H9 (cell line): ENCODE results near the gene TRIM24. TPM values are rescaled to one million over a fixed set of nuclear protein-coding genes. Genes with fewer than 3 reads are reported as not detected.

ENCODE experiments used
- DNase-seq: peaks from one replicate; pipeline ENCODE4 v3.0.0-alpha.2; 2017
- H2AFZ ChIP-seq: one replicate; pipeline ENCODE4 v1.6.1; 2013; ENCODE audit warnings: mild to moderate bottlenecking, low read length, control low read depth, moderate library complexity
- H2AK5ac ChIP-seq: 2 replicates; pipeline ENCODE4 v1.6.1; 2013; ENCODE audit warnings: low read length, control low read depth, mixed read lengths; ENCODE audit not compliant: insufficient read length
- H2BK120ac ChIP-seq: one replicate; pipeline ENCODE4 v1.6.1; 2013; ENCODE audit warnings: low read depth, mild to moderate bottlenecking, low read length, control low read depth, inconsistent platforms; ENCODE audit not compliant: poor library complexity, severe bottlenecking
- H2BK12ac ChIP-seq: 2 replicates; pipeline ENCODE4 v1.6.1; 2013; ENCODE audit warnings: low read length, control low read depth, mixed read lengths, low read depth; ENCODE audit not compliant: insufficient read length
- H2BK15ac ChIP-seq: 2 replicates; pipeline ENCODE4 v1.6.1; 2013; ENCODE audit warnings: low read depth, low read length, control low read depth
- H2BK20ac ChIP-seq: one replicate; pipeline ENCODE4 v1.6.1; 2013; ENCODE audit warnings: low read depth, mild to moderate bottlenecking, low read length, control low read depth, inconsistent platforms; ENCODE audit not compliant: poor library complexity, severe bottlenecking
- H2BK5ac ChIP-seq: 2 replicates; pipeline ENCODE4 v1.6.1; 2013; ENCODE audit warnings: low read length, control low read depth, mixed read lengths; ENCODE audit not compliant: insufficient read length
- H3K14ac ChIP-seq: 2 replicates; pipeline ENCODE4 v1.6.1; 2013; ENCODE audit warnings: low read length, control low read depth; ENCODE audit not compliant: insufficient read depth
- H3K18ac ChIP-seq: 2 replicates; pipeline ENCODE4 v1.6.1; 2013; ENCODE audit warnings: low read depth, mild to moderate bottlenecking, mixed read lengths, low read length, control low read depth; ENCODE audit not compliant: insufficient read length
- H3K23ac ChIP-seq: 2 replicates; pipeline ENCODE4 v1.6.1; 2013; ENCODE audit warnings: low read length, control low read depth, mixed read lengths, low read depth; ENCODE audit not compliant: insufficient read length
- H3K23me2 ChIP-seq: 2 replicates; pipeline ENCODE4 v1.6.1; 2013; ENCODE audit warnings: low read depth, mild to moderate bottlenecking, mixed read lengths, low read length, control low read depth; ENCODE audit not compliant: insufficient read length, poor library complexity, severe bottlenecking
- H3K27ac ChIP-seq: 2 replicates; pipeline ENCODE4 v1.5.1; 2013; ENCODE audit warnings: low read length, control low read depth, mixed read lengths, low read depth; ENCODE audit not compliant: insufficient read length
- H3K27me3 ChIP-seq: 2 replicates; pipeline ENCODE4 v1.6.1; 2013; ENCODE audit warnings: low read length, control low read depth, inconsistent platforms; ENCODE audit not compliant: insufficient read depth
- H3K4ac ChIP-seq: 2 replicates; pipeline ENCODE4 v1.6.1; 2013; ENCODE audit warnings: low read depth, mild to moderate bottlenecking, control low read depth, inconsistent platforms, low read length, moderate library complexity
- H3K4me1 ChIP-seq: 2 replicates; pipeline ENCODE4 v1.6.1; 2013; ENCODE audit warnings: low read length, control low read depth, inconsistent platforms; ENCODE audit not compliant: insufficient read depth
- H3K4me2 ChIP-seq: 2 replicates; pipeline ENCODE4 v1.6.1; 2013; ENCODE audit warnings: low read length, control low read depth, mixed read lengths; ENCODE audit not compliant: insufficient read length, insufficient read depth
- H3K56ac ChIP-seq: 2 replicates; pipeline ENCODE4 v1.6.1; 2013; ENCODE audit warnings: low read depth, mild to moderate bottlenecking, mixed read lengths, low read length, control low read depth; ENCODE audit not compliant: insufficient read length
- H3K79me1 ChIP-seq: 2 replicates; pipeline ENCODE4 v1.6.1; 2013; ENCODE audit warnings: low read depth, mild to moderate bottlenecking, moderate library complexity, low read length, control low read depth, inconsistent platforms; ENCODE audit not compliant: insufficient read depth, poor library complexity, severe bottlenecking
- H3K79me2 ChIP-seq: 2 replicates; pipeline ENCODE4 v1.6.1; 2013; ENCODE audit warnings: low read length, control low read depth, inconsistent platforms; ENCODE audit not compliant: insufficient read depth
- H3K9ac ChIP-seq: 2 replicates; pipeline ENCODE4 v1.6.1; 2013; ENCODE audit warnings: low read length, control low read depth, mixed read lengths; ENCODE audit not compliant: insufficient read length; ENCODE audit errors: extremely low read depth
- H3K9me3 ChIP-seq: one replicate; pipeline ENCODE4 v1.6.1; 2013; ENCODE audit warnings: low read depth, low read length, inconsistent platforms; ENCODE audit not compliant: control insufficient read depth
- H3T11ph ChIP-seq: one replicate; pipeline ENCODE4 v1.6.1; 2013; ENCODE audit warnings: mild to moderate bottlenecking, low read length, control low read depth, inconsistent platforms
- H4K20me1 ChIP-seq: one replicate; pipeline ENCODE4 v1.6.1; 2013; ENCODE audit not compliant: control insufficient read depth, insufficient read length, insufficient read depth
- H4K5ac ChIP-seq: 2 replicates; pipeline ENCODE4 v1.6.1; 2013; ENCODE audit warnings: low read depth, mild to moderate bottlenecking, mixed read lengths, low read length, control low read depth; ENCODE audit not compliant: insufficient read length
- H4K8ac ChIP-seq: replicated peaks from 2 replicates; pipeline ENCODE4 v1.6.1; 2013; ENCODE audit warnings: low read length, control low read depth, mixed read lengths, low read depth; ENCODE audit not compliant: insufficient read length
- H4K91ac ChIP-seq: 2 replicates; pipeline ENCODE4 v1.6.1; 2013; ENCODE audit warnings: low read depth, mild to moderate bottlenecking, moderate library complexity, mixed read lengths, low read length, control low read depth; ENCODE audit not compliant: insufficient read length
- H3K27ac Mint-ChIP-seq, 3 experiments: 2 replicates in 2 of 3; 3 replicates in 1 of 3; pipeline ENCODE4 v1.8.0; 2020 to 2021; ENCODE audit warnings: mixed read lengths in 3 of 3, mild to moderate bottlenecking in 1 of 3, moderate library complexity in 1 of 3
- H3K27me3 Mint-ChIP-seq: 2 replicates; pipeline ENCODE4 v1.8.0; 2021; ENCODE audit warnings: low read depth, mild to moderate bottlenecking, moderate library complexity, mixed read lengths
- H3K36me3 Mint-ChIP-seq, 3 experiments: 2 replicates in 2 of 3; 3 replicates in 1 of 3; pipeline ENCODE4 v1.8.0; 2020 to 2021; ENCODE audit warnings: low read depth in 3 of 3, mixed read lengths in 3 of 3; ENCODE audit not compliant: insufficient read depth in 1 of 3
- H3K4me1 Mint-ChIP-seq, 2 experiments: 2 replicates each; pipeline ENCODE4 v1.8.0; 2020; ENCODE audit warnings: mixed read lengths in 2 of 2
- H3K4me3 Mint-ChIP-seq, 2 experiments: 2 replicates in 1 of 2; 3 replicates in 1 of 2; pipeline ENCODE4 v1.8.0; 2020 to 2021; ENCODE audit warnings: mild to moderate bottlenecking in 2 of 2, mixed read lengths in 2 of 2, moderate library complexity in 1 of 2
- H3K9me3 Mint-ChIP-seq, 2 experiments: 2 replicates in 1 of 2; 3 replicates in 1 of 2; pipeline ENCODE4 v1.8.0; 2020; ENCODE audit warnings: mild to moderate bottlenecking in 2 of 2, mixed read lengths in 2 of 2, moderate library complexity in 1 of 2
- WGBS: extraction: QIAGEN DNeasy Blood & Tissue Kit; methylation state at CpG from one replicate; pipeline ENCODE4 v1.1.7; 2013; ENCODE audit warnings: missing lambda C conversion rate, low lambda C conversion rate, mixed read lengths; ENCODE audit not compliant: insufficient read length; ENCODE audit errors: extremely low coverage; 5-methylcytosine and 5-hydroxymethylcytosine counted together
- total RNA-seq: library from RNA; stranded (reverse); gene quantifications from 2 replicates; pipeline ENCODE4 v1.2.1, GENCODE V29; 2021
- TF ChIP-seq, protein P1 (sequence below): fragments of 200-600 bp; sonication (generic); conservative IDR thresholded peaks from 3 replicates; pipeline ENCODE4 v1.8.0; 2021; ENCODE audit warnings: antibody characterized with exemption, mild to moderate bottlenecking

The TRIM24 gene
- total RNA-seq, 1 experiment from 2014 or later, result 260 TPM

DNA sequence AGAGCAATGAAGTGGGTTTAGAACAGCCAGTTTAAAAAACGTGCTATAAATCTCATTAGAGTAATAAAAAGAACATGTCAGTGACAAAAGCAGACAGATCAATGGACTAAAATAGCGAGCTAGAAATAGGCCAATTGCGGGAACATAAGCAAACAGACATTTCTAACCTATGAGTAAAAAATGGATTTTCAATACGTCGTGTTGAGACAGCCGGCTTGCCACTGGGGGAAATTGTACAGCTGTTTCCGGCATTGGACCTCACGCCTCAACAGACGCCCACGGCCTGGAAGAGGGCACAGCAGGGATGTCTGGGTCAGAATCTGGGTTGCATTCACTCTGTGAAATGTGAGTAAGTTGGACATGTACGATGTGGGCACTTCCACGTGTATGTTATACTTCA is 148.2 kb downstream of the TRIM24 start:
- H3K14ac ChIP-seq, result no peak overlapping the region
- no peak overlapping the region for H2BK20ac ChIP-seq
- DNase-seq, result no peak
- no peak overlapping the region for H2BK15ac ChIP-seq
- H3K4me1 ChIP-seq, result no peaks in the 10 kb centered on the region
- H3K9me3 ChIP-seq, result no peaks in the 10 kb centered on the region
- no peak overlapping the region for H2AFZ ChIP-seq
- no peak overlapping the region for H2BK5ac ChIP-seq
- no peak overlapping the region for H3K4me2 ChIP-seq
- no peak overlapping the region for H4K5ac ChIP-seq
- no peak overlapping the region for H3K56ac ChIP-seq
- no peak overlapping the region for H3K23ac ChIP-seq
- no peak overlapping the region for H3T11ph ChIP-seq
- Mint-ChIP-seq H3K4me1 (peaks cover 4 to 5% of the 10 kb centered on the region in 2 experiments), H3K9me3 (peaks cover 8 to 24% of the 10 kb centered on the region in 2 experiments), H3K36me3 (peaks cover 6 to 23% (median 12%) of the 10 kb centered on the region in 3 experiments; a peak in 6 of 7 replicates), H3K27ac (no peak overlapping the region), H3K4me3 (no peak overlapping the region), H3K27me3 (no peaks in the 10 kb centered on the region)
- no peak overlapping the region for H2BK120ac ChIP-seq
- no peaks in the 10 kb centered on the region for H4K20me1 ChIP-seq
- no peaks in the 10 kb centered on the region for H3K23me2 ChIP-seq
- no peak overlapping the region for H2BK12ac ChIP-seq
- no peak overlapping the region for H3K18ac ChIP-seq
- TF ChIP-seq, protein P1, sequence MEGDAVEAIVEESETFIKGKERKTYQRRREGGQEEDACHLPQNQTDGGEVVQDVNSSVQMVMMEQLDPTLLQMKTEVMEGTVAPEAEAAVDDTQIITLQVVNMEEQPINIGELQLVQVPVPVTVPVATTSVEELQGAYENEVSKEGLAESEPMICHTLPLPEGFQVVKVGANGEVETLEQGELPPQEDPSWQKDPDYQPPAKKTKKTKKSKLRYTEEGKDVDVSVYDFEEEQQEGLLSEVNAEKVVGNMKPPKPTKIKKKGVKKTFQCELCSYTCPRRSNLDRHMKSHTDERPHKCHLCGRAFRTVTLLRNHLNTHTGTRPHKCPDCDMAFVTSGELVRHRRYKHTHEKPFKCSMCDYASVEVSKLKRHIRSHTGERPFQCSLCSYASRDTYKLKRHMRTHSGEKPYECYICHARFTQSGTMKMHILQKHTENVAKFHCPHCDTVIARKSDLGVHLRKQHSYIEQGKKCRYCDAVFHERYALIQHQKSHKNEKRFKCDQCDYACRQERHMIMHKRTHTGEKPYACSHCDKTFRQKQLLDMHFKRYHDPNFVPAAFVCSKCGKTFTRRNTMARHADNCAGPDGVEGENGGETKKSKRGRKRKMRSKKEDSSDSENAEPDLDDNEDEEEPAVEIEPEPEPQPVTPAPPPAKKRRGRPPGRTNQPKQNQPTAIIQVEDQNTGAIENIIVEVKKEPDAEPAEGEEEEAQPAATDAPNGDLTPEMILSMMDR, result no peak
- no CpG with 5 or more reads among the region's 12 CpGs for WGBS
- no peak overlapping the region for H3K27ac ChIP-seq
- H3K9ac ChIP-seq, result no peak overlapping the region
- no peaks in the 10 kb centered on the region for H3K79me1 ChIP-seq
- no peak overlapping the region for H4K8ac ChIP-seq
- H3K4ac ChIP-seq, result no peak overlapping the region
- H3K27me3 ChIP-seq, result no peaks in the 10 kb centered on the region; the same call in 1 of the 2 replicates
- H3K79me2 ChIP-seq, result no peaks in the 10 kb centered on the region
- no peak overlapping the region for H2AK5ac ChIP-seq
- H4K91ac ChIP-seq, result no peak overlapping the region
